Endothelial cell of umbilical vein (primary cell): ENCODE data around the gene MPZ.

ENCODE experiments used
- EZH2 ChIP-seq: IDR thresholded peaks from 2 replicates; pipeline ENCODE4 v1.6.1; 2012; ENCODE audit warnings: borderline replicate concordance, low read depth, mild to moderate bottlenecking, moderate library complexity, low read length, inconsistent platforms; ENCODE audit not compliant: severe bottlenecking
- FOS ChIP-seq: IDR thresholded peaks from 2 replicates; pipeline ENCODE4 v1.6.1; 2011; ENCODE audit warnings: mild to moderate bottlenecking, low read length, moderate library complexity, borderline replicate concordance; ENCODE audit not compliant: insufficient read depth
- GATA2 ChIP-seq: IDR thresholded peaks from 2 replicates; pipeline ENCODE4 v1.7.0; 2011; ENCODE audit warnings: low read depth, mild to moderate bottlenecking, moderate library complexity, mixed read lengths, low read length; ENCODE audit not compliant: insufficient read length, insufficient read depth
- MYC ChIP-seq: IDR thresholded peaks from one replicate; pipeline ENCODE4 v1.6.1; 2011; ENCODE audit warnings: mild to moderate bottlenecking, low read depth, low read length
- POLR2A ChIP-seq: IDR thresholded peaks from 2 replicates; pipeline ENCODE4 v1.6.1; 2012; ENCODE audit warnings: low read depth, mild to moderate bottlenecking, control low read depth, low read length
- POLR2AphosphoS5 ChIP-seq: IDR thresholded peaks from 2 replicates; pipeline ENCODE4 v1.6.1; 2012; ENCODE audit warnings: low read depth, mild to moderate bottlenecking, control low read depth, low read length, moderate library complexity; ENCODE audit not compliant: insufficient read depth
- TF ChIP-seq, protein P1 (sequence below), 2 donors: IDR thresholded peaks; 1 replicate in 1 of 2; 2 replicates in 1 of 2; pipeline ENCODE4 v1.5.1; 2011; ENCODE audit warnings: low read length in 2 of 2, mild to moderate bottlenecking in 2 of 2, moderate library complexity in 2 of 2, control low read depth in 1 of 2, inconsistent platforms in 1 of 2, low read depth in 1 of 2; ENCODE audit not compliant: insufficient read depth in 1 of 2; ENCODE audit errors: extremely low read depth in 1 of 2
- TF ChIP-seq, protein P2 (sequence below): IDR thresholded peaks from 2 replicates; pipeline ENCODE4 v1.6.1; 2011; ENCODE audit not compliant: insufficient read depth, insufficient read length

DNA sequence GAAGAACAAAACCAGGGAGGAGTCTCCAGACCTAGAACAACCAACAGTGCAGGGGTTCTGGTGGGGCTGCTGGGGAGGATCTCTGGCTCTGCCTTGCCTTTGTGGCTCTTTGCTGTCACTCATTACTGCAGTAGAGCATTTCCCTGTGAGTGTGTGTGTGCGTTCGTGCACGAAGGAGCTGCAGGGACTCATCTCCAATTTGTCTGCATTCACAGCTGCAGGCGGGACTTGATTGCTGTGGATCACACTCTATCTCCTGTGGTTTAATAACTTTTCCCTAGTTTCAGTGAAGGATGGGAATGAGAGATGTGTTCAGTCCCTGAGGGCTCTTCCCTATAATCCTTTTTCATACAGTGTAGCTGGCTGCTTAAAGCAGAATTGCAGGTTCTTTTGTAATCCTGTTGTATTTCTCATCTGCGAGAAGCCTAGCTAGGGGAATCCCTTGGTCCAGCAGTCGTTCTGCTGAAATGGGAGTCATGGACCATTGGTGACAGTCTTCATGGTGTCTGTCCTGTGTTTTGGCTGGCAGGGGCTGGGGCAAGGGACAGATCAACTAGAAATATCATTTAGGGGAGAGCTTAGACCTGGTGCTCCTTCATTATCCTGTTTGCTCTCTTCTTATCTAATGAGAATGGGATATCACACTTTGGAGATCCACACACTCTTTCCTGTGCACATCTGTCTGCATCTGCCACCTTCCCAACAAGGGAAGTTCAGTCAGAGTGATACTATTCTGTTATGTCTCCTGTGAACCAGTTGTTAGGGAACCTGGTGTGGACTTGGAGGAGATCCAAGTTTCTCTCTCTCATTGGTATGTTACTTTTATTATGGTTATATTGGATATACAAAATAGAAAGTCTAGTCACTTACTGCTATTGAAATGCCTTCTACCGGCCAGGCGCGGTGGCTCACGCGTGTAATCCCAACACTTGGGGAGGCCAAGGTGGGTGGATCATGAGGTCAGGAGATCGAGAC, 48.2 kb downstream of the MPZ start:
- TF ChIP-seq EZH2 (no peak), POLR2AphosphoS5 (no peak), POLR2A (no peak), GATA2 (no peak), FOS (no peak), MYC (no peak)
- TF ChIP-seq, protein P1, sequence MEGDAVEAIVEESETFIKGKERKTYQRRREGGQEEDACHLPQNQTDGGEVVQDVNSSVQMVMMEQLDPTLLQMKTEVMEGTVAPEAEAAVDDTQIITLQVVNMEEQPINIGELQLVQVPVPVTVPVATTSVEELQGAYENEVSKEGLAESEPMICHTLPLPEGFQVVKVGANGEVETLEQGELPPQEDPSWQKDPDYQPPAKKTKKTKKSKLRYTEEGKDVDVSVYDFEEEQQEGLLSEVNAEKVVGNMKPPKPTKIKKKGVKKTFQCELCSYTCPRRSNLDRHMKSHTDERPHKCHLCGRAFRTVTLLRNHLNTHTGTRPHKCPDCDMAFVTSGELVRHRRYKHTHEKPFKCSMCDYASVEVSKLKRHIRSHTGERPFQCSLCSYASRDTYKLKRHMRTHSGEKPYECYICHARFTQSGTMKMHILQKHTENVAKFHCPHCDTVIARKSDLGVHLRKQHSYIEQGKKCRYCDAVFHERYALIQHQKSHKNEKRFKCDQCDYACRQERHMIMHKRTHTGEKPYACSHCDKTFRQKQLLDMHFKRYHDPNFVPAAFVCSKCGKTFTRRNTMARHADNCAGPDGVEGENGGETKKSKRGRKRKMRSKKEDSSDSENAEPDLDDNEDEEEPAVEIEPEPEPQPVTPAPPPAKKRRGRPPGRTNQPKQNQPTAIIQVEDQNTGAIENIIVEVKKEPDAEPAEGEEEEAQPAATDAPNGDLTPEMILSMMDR (IDR thresholded peaks at IDR 0.05; ENCODE audit: extremely low read depth in 1 of 2, insufficient read depth in 1 of 2, low read depth in 1 of 2, low read length in 2 of 2) = no peak
- TF ChIP-seq, protein P2, sequence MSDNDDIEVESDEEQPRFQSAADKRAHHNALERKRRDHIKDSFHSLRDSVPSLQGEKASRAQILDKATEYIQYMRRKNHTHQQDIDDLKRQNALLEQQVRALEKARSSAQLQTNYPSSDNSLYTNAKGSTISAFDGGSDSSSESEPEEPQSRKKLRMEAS = no peak
